Lower leg skin (tissue), 4 donors: ENCODE measurements around the gene PALS2. TPM values are rescaled to one million over a fixed set of nuclear protein-coding genes. Genes with fewer than 3 reads are reported as not detected.

Source experiments
- DNase-seq, 2 donors: peaks; one replicate each; pipeline ENCODE4 v3.0.0-alpha.2; 2019; ENCODE audit warnings: low spot score in 2 of 2
- H3K4me3 ChIP-seq: fragments of 200-600 bp; sonication (generic); 2 replicates; pipeline ENCODE4 v1.5.1; 2017; ENCODE audit warnings: mild to moderate bottlenecking, low read depth; ENCODE audit not compliant: poor library complexity, severe bottlenecking
- CTCF ChIP-seq, 3 donors: fragments of 450-650 bp; IDR thresholded peaks; one replicate each; pipeline ENCODE4 v1.5.1; 2016; ENCODE audit warnings: antibody characterized with exemption in 3 of 3, mild to moderate bottlenecking in 3 of 3, moderate library complexity in 2 of 3
- POLR2A ChIP-seq, 2 donors: fragments of 450-650 bp; IDR thresholded peaks; one replicate each; pipeline ENCODE4 v1.6.1; 2016 to 2017; ENCODE audit warnings: antibody characterized with exemption in 2 of 2, mild to moderate bottlenecking in 1 of 2, moderate library complexity in 1 of 2
- WGBS, 2 donors: methylation state at CpG; one replicate each; pipeline ENCODE4 v1.1.5; 2018; 5-methylcytosine and 5-hydroxymethylcytosine counted together
- intact Hi-C: fragments of 100-400 bp; cut with DNase I; formaldehyde crosslinking; loops from one replicate; pipeline ENCODE4 v1.15.0; 2023; ENCODE audit warnings: low total_unique reads
- total RNA-seq, 4 donors: library from RNA; depleted of rRNA; stranded (reverse); fragments of >200 nt; gene quantifications; one replicate each; pipeline ENCODE4 v1.1.0, GENCODE V29; 2016

PALS2 gene
- total RNA-seq, 4 donors from 2014 or later, result 2.7 to 8.5 (median 6.6) TPM

- intact Hi-C loops, result no loop called here
- 88 to 90% methylated on average over 3 of the region's 3 CpGs for WGBS, 2 donors
- DNase-seq, result no peak
- no peak for TF ChIP-seq POLR2A (IDR thresholded peaks at IDR 0.05)
- TF ChIP-seq CTCF (IDR thresholded peaks at IDR 0.05), result no peak
- H3K4me3 ChIP-seq, result no peak overlapping the region
Measured at GRCh38 chr7:24619978-24620377, 46.7 kb downstream of the PALS2 start.

- no peak for DNase-seq
- H3K4me3 ChIP-seq, result no peak overlapping the region
- intact Hi-C loops, result no loop called here
- no peak for TF ChIP-seq CTCF (IDR thresholded peaks at IDR 0.05)
- TF ChIP-seq POLR2A (IDR thresholded peaks at IDR 0.05), result no peak
- 63 to 78% methylated on average over 1 of the region's 1 CpG for WGBS, 2 donors
Measured at GRCh38 chr7:24622646-24623182, 49.5 kb downstream of the PALS2 start.

Other genes with a start within 250 kb of the PALS2 start
- gene GSDME, start 184.0 kb downstream of the PALS2 start, total RNA-seq, result 1 to 10 TPM in 3 of 4 donors, under 1 TPM in 1; 0.42 to 9.2 (median 2.1) TPM